COR-L47 (cell line): ENCODE measurements around the gene JAZF1.

ENCODE experiments used
- DNase-seq: peaks from one replicate; lab custom pipeline; 2025; lab: John Stamatoyannopoulos, UW

The JAZF1 gene

DNA sequence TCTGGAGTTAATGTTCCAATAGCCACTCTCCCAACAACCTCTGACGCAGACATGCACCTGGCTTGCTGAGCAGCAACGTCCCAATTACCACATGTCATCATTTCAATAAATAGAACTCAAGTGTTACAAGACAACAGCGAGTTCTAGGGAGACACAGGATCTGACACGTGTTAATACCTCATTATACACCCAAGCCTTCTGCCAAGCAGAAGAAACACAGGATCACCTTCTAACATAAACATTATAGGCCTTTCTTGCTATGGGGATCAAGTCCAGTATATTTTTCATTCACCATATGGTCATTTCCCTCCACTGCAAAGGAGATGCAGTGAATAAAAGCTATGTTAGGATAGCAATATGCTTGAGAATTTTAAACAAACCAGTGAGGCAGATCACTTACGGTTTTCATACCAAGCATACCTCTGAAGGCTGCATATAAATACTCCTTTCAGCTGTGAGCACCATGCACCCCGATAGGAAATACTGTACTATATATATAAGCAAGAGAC is 74.2 kb downstream of the JAZF1 start:
- peak; percentile 56 for DNase-seq

DNA sequence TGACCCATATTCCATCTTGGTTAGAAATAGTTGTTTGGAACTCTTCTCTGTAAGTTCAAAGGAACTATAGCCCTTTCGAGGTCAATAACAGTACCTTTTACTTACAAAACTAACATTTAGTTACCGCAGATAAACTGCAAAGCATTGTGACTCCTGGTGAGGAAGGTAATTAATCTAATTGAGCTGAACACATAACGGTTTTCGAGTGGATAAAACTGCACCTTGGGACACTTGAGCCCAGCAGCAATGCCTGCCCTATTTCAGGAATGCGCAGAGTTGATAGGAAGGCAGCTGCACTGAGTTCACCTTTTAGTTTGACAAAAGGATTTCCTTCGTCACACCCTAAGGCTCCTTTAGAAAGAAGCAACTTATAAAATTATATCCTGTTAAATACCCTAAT is 75.4 kb downstream of the JAZF1 start:
- DNase-seq, result no peak

DNA sequence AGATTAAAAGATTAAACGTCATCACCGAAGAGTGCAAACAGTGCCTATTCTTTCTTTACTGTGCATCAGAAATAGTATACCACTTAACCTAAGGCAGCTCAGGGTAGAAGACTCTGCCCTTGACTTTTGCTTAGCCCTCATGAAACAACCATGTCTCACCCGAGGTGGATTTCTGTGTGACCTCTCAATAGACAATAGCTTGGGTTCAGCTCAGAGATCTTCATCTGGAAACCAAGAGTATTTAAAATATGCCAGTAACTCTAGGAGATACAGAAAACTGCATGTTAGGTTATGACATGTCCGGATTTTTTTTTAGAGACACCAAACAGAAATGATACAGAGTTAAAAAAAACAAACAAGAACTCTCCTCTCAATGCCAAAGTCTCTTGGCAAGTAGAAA is 75.8 kb downstream of the JAZF1 start:
- no peak for DNase-seq

DNA sequence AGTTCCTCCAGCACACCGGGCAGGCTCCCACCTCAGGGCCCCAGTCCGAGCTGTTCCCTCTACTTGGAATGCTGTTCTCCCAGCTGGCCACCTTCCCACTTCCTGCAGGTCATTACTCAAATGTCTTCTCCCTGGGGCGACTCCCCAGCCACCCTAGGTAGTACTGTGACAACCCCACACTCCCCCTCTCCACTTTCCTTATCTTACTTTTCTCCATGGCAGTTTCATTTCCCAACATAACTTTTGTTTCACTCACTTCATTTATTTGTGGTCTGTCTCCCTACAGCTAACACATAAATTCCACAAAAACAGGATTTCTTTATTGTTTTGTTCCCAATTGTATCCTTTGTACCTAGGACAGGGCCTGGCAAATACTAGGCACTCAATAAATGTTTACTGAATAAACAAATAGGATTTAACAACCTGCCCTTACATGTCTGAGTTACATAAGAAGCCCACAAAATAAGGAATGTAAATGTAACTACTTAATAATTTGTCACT is 76.5 kb downstream of the JAZF1 start:
- DNase-seq, result no peak

DNA sequence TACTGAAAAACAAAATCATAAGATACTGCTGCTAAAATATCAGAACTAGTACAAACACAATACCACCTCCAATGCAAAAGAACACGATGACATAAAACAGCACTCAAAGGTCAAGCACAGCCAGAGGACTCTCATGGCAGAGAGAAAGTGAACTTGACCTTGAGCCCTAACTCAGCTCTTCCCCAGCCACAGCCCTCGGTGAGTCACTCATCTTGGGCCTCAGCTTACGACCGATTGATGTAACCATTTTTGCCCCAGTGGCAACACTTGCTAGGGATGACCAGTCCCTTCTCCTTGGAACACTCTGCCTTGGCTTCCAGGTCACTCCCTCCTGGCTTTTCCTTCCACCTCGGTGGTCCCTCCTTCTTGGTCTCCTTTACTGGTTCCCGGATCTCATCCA is 77.8 kb downstream of the JAZF1 start:
- DNase-seq, result no peak

DNA sequence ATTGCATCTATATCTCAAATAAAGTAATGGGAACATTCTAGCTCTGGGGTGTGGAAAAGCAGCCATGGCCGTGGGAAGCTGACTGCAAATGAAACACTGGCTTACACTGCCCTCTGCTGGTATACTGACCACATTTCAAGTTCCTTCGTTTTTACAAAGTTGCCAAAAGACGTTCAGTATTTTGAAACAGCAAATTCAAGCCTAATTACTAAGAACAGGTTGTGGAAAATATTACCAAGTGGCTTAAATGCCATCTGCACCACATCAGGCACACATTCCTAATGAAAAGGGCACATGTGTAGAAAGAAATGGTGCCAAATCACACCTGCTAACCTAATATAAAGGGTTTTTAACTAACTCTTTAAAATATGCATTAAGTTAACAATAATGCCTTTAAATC is 83.9 kb downstream of the JAZF1 start:
- peak; percentile 20 for DNase-seq

DNA sequence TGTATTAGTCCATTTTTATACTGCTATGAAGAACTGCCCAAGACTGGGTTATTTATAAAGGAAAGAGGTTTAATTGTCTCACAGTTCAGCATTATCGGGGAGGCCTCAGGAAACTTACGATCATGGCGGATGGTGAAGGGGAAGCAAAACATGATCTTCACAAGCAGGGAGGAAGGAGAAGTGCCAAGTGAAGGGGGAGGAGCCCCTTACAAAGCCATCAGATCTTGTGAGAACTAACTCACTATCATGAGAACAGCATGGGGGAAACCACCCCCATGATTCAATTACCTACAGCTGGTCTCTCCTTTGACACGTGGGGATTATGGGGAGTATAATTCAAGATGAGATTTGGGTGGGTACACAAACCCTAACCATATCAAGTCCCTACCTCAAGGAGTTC is 85.4 kb downstream of the JAZF1 start:
- DNase-seq, result no peak

DNA sequence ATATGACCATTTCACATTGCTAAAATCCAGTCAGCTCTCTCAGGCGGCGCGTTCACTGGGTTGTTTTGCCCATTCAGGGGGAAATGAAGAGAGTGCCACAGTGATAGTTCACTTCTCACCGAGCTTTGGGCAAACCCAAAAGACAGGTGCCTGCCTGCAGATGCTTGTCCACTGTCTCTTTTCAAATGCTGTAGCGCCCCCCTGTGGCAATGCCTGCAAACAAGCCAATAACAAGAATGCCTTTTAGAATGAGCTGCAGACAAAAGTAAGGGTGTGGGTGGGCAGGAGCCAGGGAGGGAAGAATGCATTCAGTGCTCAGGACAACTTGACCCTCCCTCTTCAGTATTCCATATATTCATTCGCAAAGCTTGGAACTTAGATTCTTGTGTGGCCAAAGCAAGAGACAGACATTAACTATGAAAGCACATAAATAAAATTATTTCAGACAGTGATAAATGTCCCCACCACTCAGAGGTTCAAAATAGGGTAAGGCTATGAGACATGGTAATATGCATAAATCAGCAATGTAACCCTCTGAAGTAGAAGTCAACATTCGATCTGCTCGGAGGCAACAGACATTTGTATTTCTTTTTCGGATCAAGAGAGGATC is 86.9 kb downstream of the JAZF1 start:
- DNase-seq, result peak; percentile 52

DNA sequence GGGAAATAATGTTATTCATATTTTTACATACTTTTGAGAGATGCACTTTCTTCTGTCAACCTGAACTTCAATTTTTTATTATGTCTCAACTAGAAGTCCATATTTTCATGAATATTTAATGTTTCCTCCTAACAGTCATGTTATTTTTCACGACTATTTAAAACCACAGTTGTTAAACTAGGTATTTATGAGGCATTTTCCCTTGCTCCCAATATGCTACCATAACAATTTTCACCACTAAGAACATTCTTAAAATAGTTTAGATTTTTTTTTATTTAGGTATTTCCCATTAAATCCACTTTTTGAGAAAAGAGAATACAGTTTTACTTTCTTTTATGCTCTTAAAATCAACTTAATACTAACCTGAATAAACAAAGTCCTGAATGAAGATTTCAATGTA is 89.4 kb downstream of the JAZF1 start:
- no peak for DNase-seq

DNA sequence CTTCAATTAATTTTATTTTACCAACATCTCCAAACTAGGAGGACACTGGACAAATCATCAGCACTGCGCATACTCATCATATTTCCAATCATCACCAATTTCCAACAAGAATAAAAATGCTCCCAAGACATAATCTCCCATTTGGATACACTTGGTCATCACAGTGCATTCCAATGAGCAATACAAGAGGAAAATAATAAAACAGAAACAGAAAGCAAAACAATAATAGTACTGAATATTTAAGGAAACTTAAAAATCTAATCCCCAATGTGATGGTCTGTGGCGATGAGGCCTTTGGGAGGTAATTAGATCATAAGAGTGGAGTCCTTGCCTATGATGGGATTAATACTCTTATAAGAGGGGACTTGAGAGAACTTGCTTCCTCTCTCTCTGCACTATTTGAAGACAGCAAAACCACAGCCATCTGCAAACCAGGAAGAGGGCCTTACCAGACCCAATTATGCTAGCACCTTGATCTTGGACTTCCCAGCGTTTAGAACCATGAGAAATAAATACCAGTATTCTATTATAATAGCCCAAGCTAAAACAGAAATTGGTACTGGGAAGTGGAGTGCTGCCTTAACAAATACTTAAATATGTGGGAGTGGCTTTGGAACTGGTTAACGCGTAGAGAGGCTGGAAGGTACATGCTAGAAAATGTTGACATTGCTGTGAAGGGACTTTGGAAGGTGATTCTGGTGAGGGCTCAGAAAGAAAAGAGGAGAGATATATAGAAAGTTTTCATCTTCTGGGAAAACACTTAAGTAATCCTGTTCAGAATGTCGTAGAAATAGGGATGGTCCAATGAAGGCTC is 91.5 kb downstream of the JAZF1 start:
- DNase-seq, result no peak

DNA sequence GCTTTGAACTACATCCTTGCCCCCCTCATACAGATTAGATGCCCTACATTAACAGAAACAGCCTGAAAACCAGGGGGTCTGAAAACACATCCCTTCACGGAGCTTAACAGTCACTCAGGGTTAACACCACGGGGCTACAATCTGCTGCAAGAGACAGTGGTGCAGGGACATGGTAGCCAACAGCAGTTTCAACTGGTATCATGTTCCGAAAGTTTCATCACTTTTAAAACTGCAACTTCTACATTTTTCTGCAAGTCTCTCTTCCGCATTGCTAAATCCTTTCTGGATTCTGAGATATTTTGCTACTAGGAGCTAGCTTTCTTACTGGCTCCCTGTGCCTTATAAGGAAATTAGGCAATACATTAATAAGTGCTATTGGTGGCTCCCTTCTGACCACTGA is 92.6 kb downstream of the JAZF1 start:
- DNase-seq, result no peak

DNA sequence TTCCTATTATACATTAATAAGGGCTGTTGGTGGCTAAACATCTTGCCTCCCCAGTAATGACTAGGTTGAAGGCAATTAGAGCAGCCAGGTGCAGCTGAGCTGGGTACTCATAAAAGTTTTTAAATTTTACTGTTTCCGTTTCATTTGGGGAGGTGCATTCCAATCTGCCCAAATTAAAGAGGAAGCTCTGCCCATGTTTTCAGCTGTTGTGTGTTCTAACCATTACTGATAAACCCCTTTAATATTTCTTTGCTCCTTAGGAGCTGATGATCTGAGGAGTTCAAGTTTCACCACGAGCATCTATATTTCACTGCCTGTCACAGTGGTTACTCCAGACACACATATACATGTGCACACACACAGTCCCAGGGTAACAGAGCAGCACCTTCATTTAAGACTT is 94.4 kb downstream of the JAZF1 start:
- DNase-seq, result no peak

DNA sequence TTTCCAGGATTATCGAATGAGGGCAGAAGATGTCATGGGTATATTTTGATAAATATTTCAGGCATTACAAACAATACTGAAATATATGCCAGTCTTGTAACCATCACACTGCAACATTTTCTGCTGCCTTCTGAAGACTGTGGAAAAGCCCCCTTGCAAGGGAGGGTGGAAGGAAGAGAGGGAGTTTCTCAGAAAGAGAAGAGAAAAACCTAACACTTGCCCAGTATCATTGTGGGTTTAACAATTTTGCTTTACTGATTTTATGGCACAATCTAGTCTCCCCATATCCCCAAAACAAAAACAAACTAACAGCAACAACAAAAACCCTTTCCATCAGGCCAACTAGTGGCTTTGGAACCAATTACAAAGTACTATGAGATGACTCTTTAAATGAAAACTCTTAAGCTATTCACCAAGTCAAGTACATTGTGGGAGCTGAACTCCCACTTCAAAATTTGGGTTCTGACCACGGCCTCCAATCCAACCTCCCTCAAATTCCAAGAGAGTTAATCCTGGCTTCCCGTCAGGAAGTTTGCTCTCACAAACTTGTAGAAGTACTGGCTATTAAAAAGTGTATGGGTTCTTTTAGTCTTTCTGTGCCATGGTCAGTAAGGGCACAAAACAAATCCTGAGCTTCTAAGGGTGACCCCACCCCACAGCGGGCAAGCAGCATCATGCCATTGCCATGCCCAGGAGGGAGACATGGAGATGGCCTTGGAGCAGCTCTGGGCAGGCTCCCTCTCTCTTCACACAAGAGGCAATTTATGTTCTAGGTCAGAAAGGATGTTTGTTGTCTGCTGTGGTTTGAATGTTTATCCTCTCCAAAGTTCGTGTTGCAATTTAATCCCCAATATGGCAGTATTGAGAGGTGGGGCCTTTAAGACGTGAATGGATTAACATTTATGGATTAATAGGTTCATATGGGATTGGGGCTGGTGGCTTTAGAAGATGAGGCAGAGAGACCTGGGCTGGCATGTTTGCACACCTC is 96.3 kb downstream of the JAZF1 start:
- DNase-seq, result no peak

DNA sequence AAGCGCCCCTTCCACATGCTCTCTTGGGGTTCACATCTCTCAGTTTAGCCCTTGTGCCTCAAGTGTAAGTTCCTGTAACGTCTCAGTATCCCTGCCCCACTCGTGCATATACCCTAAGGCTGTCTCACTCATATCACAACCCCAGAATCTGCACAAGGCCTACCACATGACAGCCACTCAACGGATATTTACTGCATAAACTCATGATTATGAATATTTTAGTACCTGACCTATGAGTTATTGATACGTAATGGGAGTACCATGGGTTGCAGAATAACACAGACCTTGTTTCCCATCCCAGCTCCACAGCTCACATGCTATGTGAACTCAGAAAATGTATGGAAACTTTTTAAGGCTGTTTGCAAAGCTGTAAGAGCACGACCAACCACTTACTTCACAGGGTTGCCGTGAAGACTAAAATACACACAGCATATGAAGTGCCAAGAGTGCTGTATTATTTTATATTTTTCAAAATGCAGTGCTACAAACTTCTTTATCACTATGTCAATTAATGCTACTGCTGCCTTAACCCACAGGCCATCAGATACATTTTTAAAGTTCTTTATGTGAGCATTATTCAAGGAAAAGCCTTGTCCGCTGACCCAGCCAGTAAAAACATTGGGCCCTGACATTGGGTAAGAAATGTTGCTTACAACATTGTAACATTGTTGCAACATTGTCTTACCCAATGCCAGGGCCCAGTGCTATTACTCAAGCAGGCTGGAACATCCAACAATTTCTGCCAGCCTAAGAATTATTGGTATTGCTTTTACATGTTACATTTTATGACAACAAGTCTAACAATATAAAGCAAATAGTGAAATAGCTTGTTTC is 97.2 kb downstream of the JAZF1 start:
- DNase-seq, result no peak

DNA sequence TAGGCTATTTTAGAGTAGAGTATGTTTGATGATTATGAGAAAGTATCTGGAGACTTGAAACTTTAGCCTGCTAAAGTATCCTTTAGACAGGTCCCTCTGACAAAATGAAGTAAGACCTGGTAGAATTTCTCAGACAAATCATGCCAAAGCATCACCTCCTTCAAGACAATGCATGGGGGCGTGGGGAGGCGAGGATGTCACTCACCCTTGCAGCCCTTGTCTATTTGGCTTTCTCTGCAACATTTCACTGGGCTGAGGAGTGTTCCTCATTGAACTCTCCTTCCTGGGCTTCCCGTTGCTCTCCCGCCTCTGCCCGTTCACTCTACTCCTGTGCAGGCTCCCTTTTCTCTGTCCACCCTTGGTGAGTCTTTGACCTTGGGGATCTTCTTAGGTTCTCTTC is 98.5 kb downstream of the JAZF1 start:
- DNase-seq, result no peak

DNA sequence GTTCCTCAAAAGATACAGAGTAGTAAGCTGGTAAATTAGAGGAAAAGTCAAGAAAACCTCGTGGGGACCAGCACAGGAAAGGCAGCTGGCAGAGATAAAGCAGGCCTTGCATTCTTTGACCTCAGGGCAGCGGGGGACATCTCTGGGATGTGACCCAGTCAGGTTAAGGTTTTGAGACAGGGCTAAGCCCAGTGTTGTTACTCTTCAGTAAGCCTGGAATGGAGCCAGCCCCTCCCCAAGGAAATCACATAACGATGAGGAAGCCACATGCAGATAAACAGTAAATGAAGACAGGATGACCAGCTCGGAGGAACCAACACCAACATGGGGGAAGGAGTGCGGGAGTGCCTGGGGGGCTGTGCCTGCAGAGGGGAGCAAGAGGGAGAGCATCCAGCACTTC is 99.6 kb downstream of the JAZF1 start:
- no peak for DNase-seq

DNA sequence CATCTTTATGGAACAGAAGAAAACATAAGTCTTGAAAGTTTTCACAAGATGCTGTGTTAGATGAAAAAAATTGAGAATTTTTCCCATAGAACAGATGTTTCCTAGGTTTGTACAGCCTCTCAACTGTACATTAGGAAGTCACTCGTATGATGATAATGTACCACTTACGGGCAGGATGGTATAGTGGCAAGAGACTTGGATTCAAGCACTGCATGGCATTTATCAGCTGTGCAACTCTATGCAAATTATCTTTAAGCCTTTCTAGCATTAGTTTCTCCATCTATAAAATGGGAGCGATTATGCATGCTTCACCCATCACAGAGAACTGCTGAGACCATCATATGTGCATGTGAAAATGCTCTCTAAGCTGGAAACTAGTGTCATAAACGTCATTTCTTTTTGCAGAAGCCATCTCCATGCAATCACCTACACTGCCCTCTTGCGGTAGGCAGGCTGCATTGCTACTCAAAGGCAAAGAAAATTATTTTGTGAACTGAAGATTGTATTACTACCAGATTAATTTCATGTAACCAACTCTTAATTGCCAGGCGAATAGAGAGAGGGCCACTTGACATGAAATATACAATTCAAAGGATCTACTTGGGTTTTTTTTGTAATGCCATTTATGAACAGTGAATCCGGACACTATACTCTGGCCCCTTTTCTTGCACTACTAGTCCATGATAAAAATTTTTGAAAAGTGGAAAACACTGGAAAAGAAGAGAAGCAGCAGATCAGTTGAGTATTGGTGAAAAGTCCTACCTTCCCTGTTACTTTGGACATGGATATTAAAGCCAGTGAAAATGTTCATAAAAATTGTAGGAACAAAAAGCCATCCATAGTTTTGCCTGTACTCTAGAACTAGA is 102.3 kb downstream of the JAZF1 start:
- peak; percentile 12 for DNase-seq

DNA sequence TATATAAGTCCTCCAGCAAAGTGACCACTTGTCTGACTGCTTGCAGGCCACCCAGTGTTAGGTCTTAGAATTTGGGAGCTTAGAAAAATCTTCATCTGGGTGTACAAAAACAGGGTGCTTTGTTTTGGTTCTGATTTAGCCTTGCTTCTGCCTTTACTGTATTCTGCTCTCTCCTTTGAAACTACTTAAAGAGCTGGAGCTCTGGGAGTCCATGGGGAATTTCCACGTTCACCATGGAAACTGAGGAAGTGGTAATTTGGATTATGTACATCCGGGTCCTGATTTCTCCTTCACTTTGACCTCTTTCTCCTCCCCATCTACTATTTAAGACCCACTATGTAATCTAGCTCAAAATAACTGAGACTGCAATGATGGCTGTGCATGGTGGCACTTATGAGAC is 103.0 kb downstream of the JAZF1 start:
- no peak for DNase-seq

DNA sequence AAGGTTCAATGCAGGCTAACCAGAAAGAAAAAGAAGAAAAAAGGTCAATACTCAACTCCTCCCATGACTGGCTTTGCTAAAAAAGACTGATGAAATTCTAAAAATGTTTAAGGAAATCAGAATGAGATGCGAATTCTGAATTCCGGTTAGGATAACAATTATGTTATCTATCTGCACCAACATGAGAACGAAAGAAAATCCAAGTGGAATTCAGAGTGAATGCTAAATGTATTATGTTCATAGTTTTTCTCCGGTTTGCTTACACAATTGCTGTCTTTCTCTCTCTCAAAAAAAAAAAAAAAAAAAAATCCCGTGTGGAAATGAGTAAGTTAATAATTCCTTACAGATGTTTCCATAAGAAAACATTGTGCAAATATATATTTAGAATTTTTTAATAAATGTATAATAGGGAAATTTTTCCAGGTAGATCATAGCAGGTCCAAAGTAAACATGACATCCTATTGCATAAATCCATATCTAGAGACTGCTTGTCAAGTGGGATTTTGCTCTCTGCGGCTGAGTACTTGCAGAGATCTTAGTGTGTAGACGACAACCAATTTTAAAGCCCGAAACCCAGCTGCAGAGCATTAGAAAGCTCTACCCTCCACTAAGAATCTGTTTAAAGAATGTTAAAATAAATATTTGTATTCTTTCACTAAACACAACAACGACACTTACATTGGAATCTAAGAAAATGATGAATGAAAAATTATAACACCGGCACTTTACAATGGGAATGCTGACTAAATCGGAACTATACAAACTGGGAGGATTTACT is 104.0 kb downstream of the JAZF1 start:
- DNase-seq, result no peak
